GM04503 (cell line): ENCODE results near the gene RNF39.
"Not testable (repeated sequence)": the region's sequence is repeated elsewhere in the genome, so short reads cannot be mapped to it uniquely, and the experiment has no call there.

ENCODE experiments used
- DNase-seq: peaks from one replicate; pipeline ENCODE4 v3.0.0-alpha.2; 2012; ENCODE audit warnings: low read depth

RNF39 gene

GRCh38 chr6:30075094-30075789 lies at the start of gene RNF39:
TSS of gene RNF39 (minus strand) at chr6:30075769. CDS start at chr6:30075585, 184 bp downstream.
- no peak for DNase-seq

- peak; percentile 20 for DNase-seq
These were observed 46.9 kb upstream of the RNF39 start for GRCh38 chr6:30122515-30122914.

GRCh38 chr6:30121446-30122366 lies 46.1 kb upstream of the RNF39 start:
- DNase-seq: no peak

- DNase-seq: not testable (repeated sequence)
These were observed 43.1 kb upstream of the RNF39 start for GRCh38 chr6:30118691-30119090.

GRCh38 chr6:30116724-30117123 lies 41.2 kb upstream of the RNF39 start:
- no peak for DNase-seq

- no peak for DNase-seq
These were observed 38.3 kb upstream of the RNF39 start for GRCh38 chr6:30113841-30114240.

GRCh38 chr6:30113003-30113759 lies 37.6 kb upstream of the RNF39 start, which contains the start of gene TRIM31:
TSS of gene TRIM31 (minus strand) at chr6:30113090. CDS start at chr6:30112805, 285 bp downstream.
- no peak for DNase-seq

- DNase-seq: no peak
These were observed 36.9 kb upstream of the RNF39 start for GRCh38 chr6:30112402-30112994.

- no peak for DNase-seq
These were observed 35.8 kb upstream of the RNF39 start for GRCh38 chr6:30111266-30111856.

GRCh38 chr6:30104661-30105060 lies 29.1 kb upstream of the RNF39 start:
- DNase-seq: no peak

- DNase-seq: no peak
These were observed 28.3 kb upstream of the RNF39 start for GRCh38 chr6:30103872-30104179.

GRCh38 chr6:30102970-30103871 lies 27.7 kb upstream of the RNF39 start:
- DNase-seq: no peak

- no peak for DNase-seq
These were observed 26.9 kb upstream of the RNF39 start for GRCh38 chr6:30102414-30102969.

- DNase-seq: no peak
These were observed 26.2 kb upstream of the RNF39 start for GRCh38 chr6:30101444-30102413.

- DNase-seq: no peak
These were observed 25.2 kb upstream of the RNF39 start for GRCh38 chr6:30100585-30101443.

- no peak for DNase-seq
These were observed 24.6 kb upstream of the RNF39 start for GRCh38 chr6:30100154-30100553.

- no peak for DNase-seq
These were observed 22.6 kb upstream of the RNF39 start for GRCh38 chr6:30097902-30098768.
